ENCODE results near the gene MAP2K4. TPM values are rescaled to one million over a fixed set of nuclear protein-coding genes. Genes with fewer than 3 reads are reported as not detected.

The MAP2K4 gene
- total RNA-seq, 1 experiment from 2014 or later: 46.1 TPM

DNA sequence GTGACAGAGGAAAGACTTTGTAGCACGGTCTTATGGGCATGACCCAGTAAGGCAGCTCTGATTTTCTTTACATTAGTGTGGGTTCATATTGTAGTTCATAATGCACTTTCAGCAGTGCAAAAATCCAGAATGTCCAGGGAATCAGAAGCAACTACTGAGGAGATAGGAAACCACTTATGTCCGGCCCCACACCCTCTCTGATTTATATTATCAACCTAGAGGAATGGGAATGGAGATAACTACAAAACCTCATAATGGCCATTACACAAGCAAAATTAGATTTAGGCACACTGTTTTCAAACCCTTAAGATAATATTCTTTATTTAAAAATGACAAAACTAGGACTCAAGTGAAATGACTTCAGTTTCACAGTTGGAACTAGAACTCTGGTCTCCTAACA is 7.9 kb downstream of the MAP2K4 start:
- H3K23me2 ChIP-seq (ENCODE audit: insufficient read length, low read depth, low read length, poor library complexity, severe bottlenecking): no peaks in the 10 kb centered on the region
- no peak overlapping the region for H4K5ac ChIP-seq (ENCODE audit: insufficient read length, low read depth, low read length)
- H3K27ac Mint-ChIP-seq: no peak overlapping the region
- H2AK5ac ChIP-seq (ENCODE audit: insufficient read length, low read length): no peak overlapping the region
- no peak overlapping the region for H3K4me3 Mint-ChIP-seq
- peaks cover 15% of the 10 kb centered on the region for H3K79me1 ChIP-seq (ENCODE audit: insufficient read depth, low read depth, low read length, poor library complexity, severe bottlenecking)
- H4K8ac ChIP-seq (replicated peaks; ENCODE audit: insufficient read length, low read depth, low read length): no peak overlapping the region
- H4K91ac ChIP-seq (ENCODE audit: insufficient read length, low read depth, low read length): no peak overlapping the region
- H3K18ac ChIP-seq (ENCODE audit: insufficient read length, low read depth, low read length): no peak overlapping the region
- no peaks in the 10 kb centered on the region for H3K27me3 Mint-ChIP-seq (ENCODE audit: low read depth)
- H3K4me1 Mint-ChIP-seq: peaks cover 40 to 43% of the 10 kb centered on the region in 2 experiments
- DNase-seq: no peak
- no peaks in the 10 kb centered on the region for H4K20me1 ChIP-seq (ENCODE audit: control insufficient read depth, insufficient read depth, insufficient read length)
- H3K14ac ChIP-seq (ENCODE audit: insufficient read depth, low read length): no peak overlapping the region
- no peaks in the 10 kb centered on the region for H3K4me1 ChIP-seq (ENCODE audit: insufficient read depth, low read length)
- no peak overlapping the region for H3K23ac ChIP-seq (ENCODE audit: insufficient read length, low read depth, low read length)
- no CpG with 5 or more reads among the region's 2 CpGs for WGBS (ENCODE audit: extremely low coverage, insufficient read length, low lambda C conversion rate)
- TF ChIP-seq, protein P1, sequence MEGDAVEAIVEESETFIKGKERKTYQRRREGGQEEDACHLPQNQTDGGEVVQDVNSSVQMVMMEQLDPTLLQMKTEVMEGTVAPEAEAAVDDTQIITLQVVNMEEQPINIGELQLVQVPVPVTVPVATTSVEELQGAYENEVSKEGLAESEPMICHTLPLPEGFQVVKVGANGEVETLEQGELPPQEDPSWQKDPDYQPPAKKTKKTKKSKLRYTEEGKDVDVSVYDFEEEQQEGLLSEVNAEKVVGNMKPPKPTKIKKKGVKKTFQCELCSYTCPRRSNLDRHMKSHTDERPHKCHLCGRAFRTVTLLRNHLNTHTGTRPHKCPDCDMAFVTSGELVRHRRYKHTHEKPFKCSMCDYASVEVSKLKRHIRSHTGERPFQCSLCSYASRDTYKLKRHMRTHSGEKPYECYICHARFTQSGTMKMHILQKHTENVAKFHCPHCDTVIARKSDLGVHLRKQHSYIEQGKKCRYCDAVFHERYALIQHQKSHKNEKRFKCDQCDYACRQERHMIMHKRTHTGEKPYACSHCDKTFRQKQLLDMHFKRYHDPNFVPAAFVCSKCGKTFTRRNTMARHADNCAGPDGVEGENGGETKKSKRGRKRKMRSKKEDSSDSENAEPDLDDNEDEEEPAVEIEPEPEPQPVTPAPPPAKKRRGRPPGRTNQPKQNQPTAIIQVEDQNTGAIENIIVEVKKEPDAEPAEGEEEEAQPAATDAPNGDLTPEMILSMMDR (conservative IDR thresholded peaks at IDR 0.05): no peak
- no peak overlapping the region for H2BK5ac ChIP-seq (ENCODE audit: insufficient read length, low read length)
- H3K4ac ChIP-seq (ENCODE audit: low read depth, low read length): no peak overlapping the region
- no peaks in the 10 kb centered on the region for H3K27me3 ChIP-seq (ENCODE audit: insufficient read depth, low read length)
- no peak overlapping the region for H2BK15ac ChIP-seq (ENCODE audit: low read depth, low read length)
- no peak overlapping the region for H2BK20ac ChIP-seq (ENCODE audit: low read depth, low read length, poor library complexity, severe bottlenecking)
- H2BK120ac ChIP-seq (ENCODE audit: low read depth, low read length, poor library complexity, severe bottlenecking): no peak overlapping the region
- H3K4me2 ChIP-seq (ENCODE audit: insufficient read depth, insufficient read length, low read length): no peak overlapping the region
- no peak overlapping the region for H2AFZ ChIP-seq (ENCODE audit: low read length)
- H2BK12ac ChIP-seq (ENCODE audit: insufficient read length, low read depth, low read length): no peak overlapping the region
- H3K56ac ChIP-seq (ENCODE audit: insufficient read length, low read depth, low read length): no peak overlapping the region
- H3K9me3 ChIP-seq (ENCODE audit: control insufficient read depth, low read depth, low read length): no peaks in the 10 kb centered on the region
- peaks cover 9% of the 10 kb centered on the region; the same call in 1 of the 2 replicates for H3K79me2 ChIP-seq (ENCODE audit: insufficient read depth, low read length)
- no peak overlapping the region for H3K9ac ChIP-seq (ENCODE audit: extremely low read depth, insufficient read length, low read length)
- H3K36me3 Mint-ChIP-seq (ENCODE audit: insufficient read depth in 1 of 3, low read depth in 3 of 3): no peaks in the 10 kb centered on the region
- H3K27ac ChIP-seq (ENCODE audit: insufficient read length, low read depth, low read length): no peak overlapping the region
- H3T11ph ChIP-seq (ENCODE audit: low read length): no peak overlapping the region
- no peaks in the 10 kb centered on the region for H3K9me3 Mint-ChIP-seq

Measured in H9 (cell line).